GM21381 (cell line): ENCODE results near the gene DHRS3.

Experiments
- ATAC-seq: cut with Tn5 transposase; IDR thresholded peaks from one replicate; pipeline ENCODE4 v1.9.1; 2021; ENCODE audit warnings: mild to moderate bottlenecking, moderate library complexity; ENCODE audit not compliant: unreplicated experiment

DHRS3 gene

GRCh38 chr1:12617511-12617900 lies 504 bp downstream of the DHRS3 start:
- no peak for ATAC-seq

- no peak for ATAC-seq
Observed at GRCh38 chr1:12616709-12617373, 1.2 kb downstream of the DHRS3 start.

- ATAC-seq: no peak
Observed at GRCh38 chr1:12615865-12616708, 1.9 kb downstream of the DHRS3 start.

- ATAC-seq: no peak
Observed at GRCh38 chr1:12615159-12615864, 2.7 kb downstream of the DHRS3 start.

- ATAC-seq: no peak
Observed at GRCh38 chr1:12614402-12615158, 3.4 kb downstream of the DHRS3 start.

- ATAC-seq: no peak
Observed at GRCh38 chr1:12613180-12613579, 4.8 kb downstream of the DHRS3 start.

- ATAC-seq: no peak
Observed at GRCh38 chr1:12610941-12611340, 7.1 kb downstream of the DHRS3 start.

GRCh38 chr1:12610305-12610935 lies 7.6 kb downstream of the DHRS3 start:
- no peak for ATAC-seq

GRCh38 chr1:12609469-12610003 lies 8.5 kb downstream of the DHRS3 start:
- no peak for ATAC-seq

GRCh38 chr1:12608311-12608957 lies 9.6 kb downstream of the DHRS3 start:
- no peak for ATAC-seq

GRCh38 chr1:12607263-12607662 lies 10.7 kb downstream of the DHRS3 start:
- ATAC-seq: no peak

GRCh38 chr1:12604986-12605385 lies 13.0 kb downstream of the DHRS3 start:
- no peak for ATAC-seq

- ATAC-seq: peak; percentile 77
Observed at GRCh38 chr1:12604114-12604874, 13.7 kb downstream of the DHRS3 start.

GRCh38 chr1:12603224-12603623 lies 14.8 kb downstream of the DHRS3 start:
- ATAC-seq: no peak

GRCh38 chr1:12602659-12603024 lies 15.4 kb downstream of the DHRS3 start:
- no peak for ATAC-seq

- ATAC-seq: no peak
Observed at GRCh38 chr1:12601700-12602658, 16.0 kb downstream of the DHRS3 start.

- ATAC-seq: no peak
Observed at GRCh38 chr1:12600880-12601633, 17.0 kb downstream of the DHRS3 start.
